Keratinocyte (primary cell): ENCODE measurements around the gene YJU2. TPM values are rescaled to one million over a fixed set of nuclear protein-coding genes. Genes with fewer than 3 reads are reported as not detected.

Source experiments
- DNase-seq: peaks from one replicate; pipeline ENCODE4 v3.0.0-alpha.2; 2011; ENCODE audit warnings: low read depth, missing footprints, low spot score
- FAIRE-seq: peaks from 2 replicates; lab custom pipeline; 2011; peaks lifted over from hg19 to GRCh38; lab: Jason Lieb, UNC
- H2AFZ ChIP-seq: 2 replicates; pipeline ENCODE4 v1.6.0; 2012; ENCODE audit warnings: low read length, control low read depth, inconsistent platforms; ENCODE audit not compliant: control insufficient read depth
- H3K27ac ChIP-seq: 2 replicates; pipeline ENCODE4 v1.5.1; 2011; ENCODE audit warnings: low read length; ENCODE audit not compliant: control insufficient read depth, insufficient read depth
- H3K27me3 ChIP-seq: 3 replicates; pipeline ENCODE4 v1.6.0; 2011; ENCODE audit warnings: low read length; ENCODE audit not compliant: control insufficient read depth, insufficient read depth; ENCODE audit errors: extremely low read depth
- H3K36me3 ChIP-seq, 2 experiments: 2 replicates in 1 of 2; 3 replicates in 1 of 2; pipeline ENCODE4 v1.5.1; 2011; ENCODE audit warnings: low read length in 2 of 2, mild to moderate bottlenecking in 1 of 2; ENCODE audit not compliant: control insufficient read depth in 2 of 2, insufficient read depth in 2 of 2; ENCODE audit errors: extremely low read depth in 1 of 2
- H3K4me1 ChIP-seq: 3 replicates; pipeline ENCODE4 v1.5.1; 2011; ENCODE audit warnings: low read length; ENCODE audit not compliant: control insufficient read depth, insufficient read depth; ENCODE audit errors: extremely low read depth
- H3K4me2 ChIP-seq: 3 replicates; pipeline ENCODE4 v1.6.0; 2011; ENCODE audit warnings: low read depth, low read length; ENCODE audit not compliant: control insufficient read depth, insufficient read depth; ENCODE audit errors: extremely low read depth
- H3K4me3 ChIP-seq, 3 experiments: fragments of 200-600 bp in 1 of 3; sonication (generic) in 1 of 3; 2 replicates in 2 of 3; 3 replicates in 1 of 3; pipeline ENCODE4 v1.5.1; 2011 to 2016; ENCODE audit warnings: low read length in 3 of 3, mild to moderate bottlenecking in 3 of 3, control low read depth in 2 of 3, inconsistent platforms in 1 of 3, low read depth in 1 of 3, mixed read lengths in 1 of 3, mixed run types in 1 of 3, moderate library complexity in 1 of 3; ENCODE audit not compliant: control insufficient read depth in 2 of 3, insufficient read depth in 2 of 3; ENCODE audit errors: extremely low read depth in 1 of 3
- H3K79me2 ChIP-seq: 2 replicates; pipeline ENCODE4 v1.6.0; 2012; ENCODE audit warnings: low read length; ENCODE audit not compliant: control insufficient read depth, insufficient read depth
- H3K9ac ChIP-seq: 3 replicates; pipeline ENCODE4 v1.6.0; 2011; ENCODE audit warnings: low read length; ENCODE audit not compliant: control insufficient read depth, insufficient read depth; ENCODE audit errors: extremely low read depth
- H3K9me1 ChIP-seq: 3 replicates; pipeline ENCODE4 v1.6.0; 2011; ENCODE audit warnings: low read length; ENCODE audit not compliant: control insufficient read depth, insufficient read depth; ENCODE audit errors: extremely low read depth
- H3K9me3 ChIP-seq: 2 replicates; pipeline ENCODE4 v1.5.1; 2012; ENCODE audit warnings: low read depth, low read length; ENCODE audit not compliant: control insufficient read depth
- H4K20me1 ChIP-seq: 3 replicates; pipeline ENCODE4 v1.6.0; 2011; ENCODE audit warnings: low read length; ENCODE audit not compliant: control insufficient read depth, insufficient read depth; ENCODE audit errors: extremely low read depth
- EZH2 ChIP-seq: IDR thresholded peaks from one replicate; pipeline ENCODE4 v1.6.1; 2012; ENCODE audit warnings: inconsistent platforms, mild to moderate bottlenecking, low read length, moderate library complexity
- dilution Hi-C: fragments of 300-500 bp; cut with MboI; formaldehyde crosslinking; loops from one replicate; pipeline ENCODE4 v1.7.0; 2020; ENCODE audit warnings: low sequenced_read_pairs; ENCODE audit not compliant: extremely low pct_ligation_motif_present
- polyA plus RNA-seq, 5 experiments: library from polyadenylated mRNA; depleted of rRNA in 3 of 5; stranded (reverse) in 3 of 5; stranded (forward) in 1 of 5; unstranded in 1 of 5; fragments of >200 nt; gene quantifications; 1 replicate in 1 of 5; 2 replicates in 3 of 5; 3 replicates in 1 of 5; pipeline versions ENCODE4 v1.2.1 to v1.2.3, GENCODE V29; 2011 to 2012; ENCODE audit warnings: missing spikeins in 2 of 5, low read depth in 1 of 5, low replicate concordance in 1 of 5
- TF ChIP-seq, protein P1 (sequence below), 3 experiments: IDR thresholded peaks in 1 of 3; conservative IDR thresholded peaks in 1 of 3; optimal IDR thresholded peaks in 1 of 3; 2 replicates in 2 of 3; 3 replicates in 1 of 3; pipeline versions ENCODE3 to v1.5.1; 2011; ENCODE audit warnings: low read length in 3 of 3, mild to moderate bottlenecking in 3 of 3, moderate library complexity in 2 of 3, control low read depth in 1 of 3, inconsistent platforms in 1 of 3; ENCODE audit not compliant: insufficient read depth in 2 of 3; ENCODE audit errors: extremely low read depth in 1 of 3

YJU2 gene
- polyA plus RNA-seq, 1 donor (not counting 4 experiments of a cell fraction or from before 2014, with no cell fraction given): 13.7 TPM

DNA sequence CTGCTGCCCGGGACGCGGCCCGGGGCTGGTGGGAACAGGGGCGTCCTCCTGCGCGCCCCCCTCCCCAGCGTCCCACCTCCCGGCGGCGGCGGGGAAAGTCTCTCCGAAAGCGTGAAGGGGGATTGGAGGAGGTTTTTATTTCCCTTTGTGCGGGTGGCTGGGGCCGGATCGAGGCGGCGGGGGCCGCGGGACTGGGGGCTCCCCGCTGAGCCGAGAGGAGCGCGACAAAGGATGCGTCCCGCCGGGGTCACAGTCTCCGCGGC lies 32.3 kb downstream of the YJU2 start:
- dilution Hi-C loops: no loop called here
- Histone ChIP-seq H3K36me3 (no peaks in the 10 kb centered on the region), H4K20me1 (no peaks in the 10 kb centered on the region), H3K9ac (no peak overlapping the region), H2AFZ (no peak overlapping the region), H3K4me3 (no peak overlapping the region), H3K27me3 (peaks cover 35% of the 10 kb centered on the region), H3K4me2 (no peak overlapping the region), H3K9me1 (no peaks in the 10 kb centered on the region), H3K27ac (no peak overlapping the region), H3K9me3 (no peaks in the 10 kb centered on the region), H3K4me1 (no peaks in the 10 kb centered on the region), H3K79me2 (no peaks in the 10 kb centered on the region)
- no peak for DNase-seq
- FAIRE-seq: no peak
- TF ChIP-seq, protein P1, sequence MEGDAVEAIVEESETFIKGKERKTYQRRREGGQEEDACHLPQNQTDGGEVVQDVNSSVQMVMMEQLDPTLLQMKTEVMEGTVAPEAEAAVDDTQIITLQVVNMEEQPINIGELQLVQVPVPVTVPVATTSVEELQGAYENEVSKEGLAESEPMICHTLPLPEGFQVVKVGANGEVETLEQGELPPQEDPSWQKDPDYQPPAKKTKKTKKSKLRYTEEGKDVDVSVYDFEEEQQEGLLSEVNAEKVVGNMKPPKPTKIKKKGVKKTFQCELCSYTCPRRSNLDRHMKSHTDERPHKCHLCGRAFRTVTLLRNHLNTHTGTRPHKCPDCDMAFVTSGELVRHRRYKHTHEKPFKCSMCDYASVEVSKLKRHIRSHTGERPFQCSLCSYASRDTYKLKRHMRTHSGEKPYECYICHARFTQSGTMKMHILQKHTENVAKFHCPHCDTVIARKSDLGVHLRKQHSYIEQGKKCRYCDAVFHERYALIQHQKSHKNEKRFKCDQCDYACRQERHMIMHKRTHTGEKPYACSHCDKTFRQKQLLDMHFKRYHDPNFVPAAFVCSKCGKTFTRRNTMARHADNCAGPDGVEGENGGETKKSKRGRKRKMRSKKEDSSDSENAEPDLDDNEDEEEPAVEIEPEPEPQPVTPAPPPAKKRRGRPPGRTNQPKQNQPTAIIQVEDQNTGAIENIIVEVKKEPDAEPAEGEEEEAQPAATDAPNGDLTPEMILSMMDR (optimal IDR thresholded peaks at IDR 0.05 in 1 of 3, IDR thresholded peaks at IDR 0.05 in 1 of 3, conservative IDR thresholded peaks at IDR 0.05 in 1 of 3; ENCODE audit: extremely low read depth in 1 of 3, insufficient read depth in 2 of 3, low read length in 3 of 3): no peak
- no peak for TF ChIP-seq EZH2

DNA sequence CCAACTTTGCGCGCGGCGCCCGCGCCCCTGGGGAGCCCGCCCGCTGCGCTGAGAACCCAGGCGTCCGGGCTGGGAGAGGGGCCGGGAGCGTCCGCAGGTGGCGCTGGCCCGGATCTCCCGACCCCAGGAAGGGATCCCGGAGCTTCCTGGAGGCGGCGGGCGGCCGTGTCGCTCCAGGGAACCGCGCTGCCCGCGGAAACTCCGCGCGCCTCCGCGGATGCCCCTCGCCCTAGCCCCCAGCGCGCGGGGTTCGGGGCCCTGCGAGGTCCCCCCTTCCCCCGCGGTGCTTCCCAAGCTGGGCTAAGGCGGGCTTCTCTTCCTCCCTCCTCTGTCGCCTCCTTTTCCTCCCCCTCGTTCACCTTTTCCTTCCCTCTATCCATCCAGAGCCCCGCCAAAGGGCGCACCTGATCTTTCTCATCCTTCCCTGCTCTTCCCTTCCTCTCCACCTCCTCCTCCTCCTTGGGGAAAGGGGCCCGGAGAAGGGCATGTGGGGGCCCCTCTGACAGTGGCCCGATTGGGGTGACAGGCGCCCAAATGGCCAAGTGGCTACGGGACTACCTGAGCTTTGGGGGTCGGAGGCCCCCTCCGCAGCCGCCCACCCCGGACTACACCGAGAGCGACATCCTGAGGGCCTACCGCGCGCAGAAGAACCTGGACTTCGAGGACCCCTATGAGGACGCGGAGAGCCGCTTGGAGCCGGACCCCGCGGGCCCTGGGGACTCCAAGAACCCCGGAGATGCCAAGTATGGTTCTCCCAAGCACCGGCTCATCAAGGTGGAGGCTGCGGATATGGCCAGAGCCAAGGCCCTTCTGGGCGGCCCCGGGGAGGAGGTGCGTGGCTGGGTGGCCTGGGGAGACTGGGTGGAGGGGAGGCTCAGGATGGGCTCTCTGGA lies 32.9 kb downstream of the YJU2 start:
- Histone ChIP-seq H4K20me1 (no peaks in the 10 kb centered on the region), H3K9me1 (no peaks in the 10 kb centered on the region), H3K4me3 (no peak overlapping the region), H3K9ac (no peak overlapping the region), H2AFZ (no peak overlapping the region), H3K4me1 (no peaks in the 10 kb centered on the region), H3K36me3 (no peaks in the 10 kb centered on the region), H3K4me2 (no peak overlapping the region), H3K79me2 (no peaks in the 10 kb centered on the region), H3K9me3 (no peaks in the 10 kb centered on the region), H3K27ac (no peak overlapping the region), H3K27me3 (peaks cover 41% of the 10 kb centered on the region)
- no peak for DNase-seq
- peak; percentile 91 for TF ChIP-seq EZH2
- TF ChIP-seq, protein P1 (optimal IDR thresholded peaks at IDR 0.05 in 1 of 3, IDR thresholded peaks at IDR 0.05 in 1 of 3, conservative IDR thresholded peaks at IDR 0.05 in 1 of 3; ENCODE audit: extremely low read depth in 1 of 3, insufficient read depth in 2 of 3, low read length in 3 of 3): no peak
- FAIRE-seq: no peak
- dilution Hi-C loops: no loop called here
